ENCODE measurements around the gene PYCARD.
"Not testable (repeated sequence)": the region's sequence is repeated elsewhere in the genome, so short reads cannot be mapped to it uniquely, and the experiment has no call there.

DNA sequence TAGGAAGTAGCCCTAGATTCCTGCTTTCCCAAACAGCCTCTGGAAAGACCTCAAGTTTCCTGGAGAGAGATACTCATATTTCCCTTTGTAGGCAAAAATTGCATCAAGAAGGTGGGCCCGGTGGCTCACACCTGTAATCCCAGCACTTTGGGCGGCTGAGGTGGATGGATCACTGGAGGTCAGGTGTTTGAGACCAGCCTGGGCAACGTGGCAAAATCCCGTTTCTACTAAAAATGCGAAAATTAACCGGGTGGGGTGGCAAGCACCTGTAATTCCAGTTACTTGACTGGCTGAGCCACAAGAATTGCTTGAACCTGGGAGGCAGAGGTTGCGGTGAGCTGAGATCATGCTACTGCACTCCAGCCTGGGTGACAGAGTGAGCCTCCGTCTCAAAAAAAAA, 2.4 kb downstream of the PYCARD start:
- TF ChIP-seq CTCF (conservative IDR thresholded peaks at IDR 0.05); EZH2 (IDR thresholded peaks at IDR 0.05; ENCODE audit: low read depth): not testable (repeated sequence)
